Esophagus squamous epithelium (tissue), 5 donors: ENCODE data around the gene TMEM151A. TPM values are rescaled to one million over a fixed set of nuclear protein-coding genes. Genes with fewer than 3 reads are reported as not detected.
A peak's percentile ranks its signal among the peaks of the same experiment; 100 is the strongest.

Experiments
- DNase-seq: peaks from one replicate; lab custom pipeline; 2025; lab: John Stamatoyannopoulos, UW
- H3K27ac ChIP-seq, 4 donors: fragments of 200-600 bp; sonication (generic); one replicate each; pipeline ENCODE4 v1.5.1; 2016 to 2019; ENCODE audit warnings: mild to moderate bottlenecking in 1 of 4
- H3K27me3 ChIP-seq, 4 donors: fragments of 200-600 bp; sonication (generic); 1 replicate in 3 of 4; 2 replicates in 1 of 4; pipeline versions ENCODE4 v1.5.1 to v1.6.0; 2017 to 2021; ENCODE audit warnings: antibody characterized with exemption in 1 of 4
- H3K36me3 ChIP-seq, 3 donors: fragments of 200-600 bp; sonication (generic); one replicate each; pipeline ENCODE4 v1.5.1; 2016 to 2019
- H3K4me1 ChIP-seq, 3 donors: fragments of 200-600 bp; sonication (generic); one replicate each; pipeline ENCODE4 v1.5.1; 2017 to 2019
- H3K4me3 ChIP-seq, 4 donors: fragments of 200-600 bp; sonication (generic); 1 replicate in 3 of 4; 2 replicates in 1 of 4; pipeline ENCODE4 v1.5.1; 2016 to 2019; ENCODE audit warnings: mild to moderate bottlenecking in 2 of 4, moderate library complexity in 1 of 4
- H3K9me3 ChIP-seq, 3 donors: fragments of 200-600 bp; sonication (generic); one replicate each; pipeline ENCODE4 v1.5.1; 2016 to 2019
- CTCF ChIP-seq, 6 experiments: fragments of 450-650 bp in 4 of 6; fragments of 200-600 bp in 2 of 6; sonication (generic) in 2 of 6; IDR thresholded peaks; one replicate each; pipeline ENCODE4 v1.5.1; 2016 to 2019; ENCODE audit warnings: antibody characterized with exemption in 6 of 6, mild to moderate bottlenecking in 4 of 6, moderate library complexity in 4 of 6
- POLR2A ChIP-seq, 4 donors: fragments of 450-650 bp; IDR thresholded peaks; one replicate each; pipeline ENCODE4 v1.6.1; 2017; ENCODE audit warnings: antibody characterized with exemption in 4 of 4, mild to moderate bottlenecking in 4 of 4, moderate library complexity in 3 of 4
- WGBS, 2 donors: methylation state at CpG; one replicate each; pipeline ENCODE4 v1.1.5; 2018; 5-methylcytosine and 5-hydroxymethylcytosine counted together
- intact Hi-C: fragments of 100-400 bp; cut with DNase I; formaldehyde crosslinking; loops from one replicate; pipeline ENCODE4 v1.15.0; 2022
- total RNA-seq, 4 donors: library from RNA; depleted of rRNA; stranded (reverse); fragments of >200 nt; gene quantifications; one replicate each; pipeline ENCODE4 v1.1.0, GENCODE V29; 2016
- donor health status: DM: yes; HTN: yes; CAD: no.

Gene TMEM151A
- total RNA-seq, 4 donors from 2014 or later: not detected

- peaks cover 47 to 75% (median 57%) of the 10 kb centered on the region in 3 donors for H3K4me1 ChIP-seq
- no peak for DNase-seq
- no peaks in the 10 kb centered on the region for H3K9me3 ChIP-seq
- WGBS, 2 donors: 33 to 74% methylated on average over 5 to 8 of the region's 17 CpGs
- H3K36me3 ChIP-seq: peaks cover 1 to 65% (median 33%) of the 10 kb centered on the region in 3 donors
- peak overlapping the region; percentile 86 to 94 (median 88) for H3K27ac ChIP-seq
- H3K27me3 ChIP-seq: no peaks in the 10 kb centered on the region
- TF ChIP-seq CTCF (IDR thresholded peaks at IDR 0.05) (no peak), POLR2A (IDR thresholded peaks at IDR 0.05) (no peak)
- H3K4me3 ChIP-seq: no peak overlapping the region
- intact Hi-C loops: no loop called here
Observed at GRCh38 chr11:66338276-66339161, 46.8 kb downstream of the TMEM151A start.

DNA sequence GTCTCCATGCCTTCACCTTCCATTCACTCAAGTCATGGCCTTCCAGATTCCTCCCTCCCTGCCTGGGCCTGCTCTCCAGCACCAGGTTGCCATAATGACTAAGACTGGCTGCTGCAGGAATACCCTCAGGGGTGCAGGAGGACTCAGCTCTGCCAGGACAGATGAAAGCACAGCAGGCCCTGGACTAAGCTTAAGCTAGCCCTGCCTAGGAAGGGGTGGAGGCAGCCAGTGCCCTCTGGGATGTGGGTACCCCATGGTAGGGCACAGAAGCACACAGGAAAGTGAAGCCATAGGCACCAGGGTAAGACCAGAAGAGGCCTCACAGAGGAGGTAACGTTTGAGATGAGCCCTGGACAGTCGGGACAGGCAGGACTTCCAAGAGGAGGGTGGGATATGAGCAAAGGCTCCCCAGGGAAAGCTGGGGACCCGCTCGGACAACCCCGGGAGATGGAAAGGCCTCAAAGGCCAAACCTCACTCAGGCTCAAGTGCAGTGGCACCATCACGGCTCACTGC lies 47.5 kb downstream of the TMEM151A start:
- Histone ChIP-seq H3K36me3 (peaks cover 0 to 58% (median 29%) of the 10 kb centered on the region in 3 donors), H3K4me1 (peaks cover 54 to 75% (median 59%) of the 10 kb centered on the region in 3 donors), H3K9me3 (no peaks in the 10 kb centered on the region), H3K4me3 (no peak overlapping the region), H3K27me3 (no peaks in the 10 kb centered on the region), H3K27ac (peak overlapping the region; percentile 86 to 94 (median 88))
- intact Hi-C loops: no loop called here
- 47 to 55% methylated on average over 2 to 6 of the region's 6 CpGs for WGBS, 2 donors
- DNase-seq: no peak
- no peak for TF ChIP-seq POLR2A (IDR thresholded peaks at IDR 0.05)
- TF ChIP-seq CTCF (IDR thresholded peaks at IDR 0.05): no peak

DNA sequence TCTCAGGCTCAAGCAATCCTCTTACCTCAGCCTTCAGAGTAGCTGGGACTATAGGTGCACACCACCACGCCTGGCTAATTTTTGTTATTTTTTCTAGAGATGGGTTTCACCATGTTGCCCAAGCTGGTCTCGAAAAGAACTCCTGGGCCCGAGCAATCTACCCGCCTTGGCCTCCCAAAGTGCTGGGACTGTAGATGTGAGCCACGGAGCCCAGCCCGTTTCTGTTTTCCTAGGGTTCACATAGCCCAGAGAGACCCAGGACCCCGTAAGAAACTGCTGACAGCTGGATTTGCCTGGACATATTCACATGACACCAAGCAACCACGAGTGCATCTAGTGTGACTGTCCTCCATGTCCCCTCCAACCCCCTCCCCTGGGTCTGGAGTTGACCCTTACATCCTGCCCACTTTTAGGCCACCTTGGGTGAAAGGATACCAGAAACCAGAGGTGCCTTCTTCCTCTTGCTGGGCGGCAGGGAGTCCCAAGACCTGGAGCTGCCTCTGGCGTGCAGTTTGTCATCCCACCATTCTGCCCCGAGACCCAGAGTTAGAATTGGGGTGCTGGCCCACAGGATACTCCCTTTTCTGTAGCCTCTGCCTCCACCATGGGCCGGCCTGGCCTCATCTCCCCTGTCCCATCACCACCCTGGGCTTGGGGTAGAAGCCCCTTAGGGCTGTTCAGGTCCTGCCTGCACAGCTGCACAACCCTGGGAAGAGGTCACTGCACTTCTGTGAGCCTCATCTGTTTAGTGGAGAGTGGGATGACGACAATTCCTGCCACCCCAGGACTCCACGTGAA lies 48.2 kb downstream of the TMEM151A start:
- H3K4me1 ChIP-seq: peaks cover 52 to 73% (median 56%) of the 10 kb centered on the region in 3 donors
- peak overlapping the region in 3 of 4 donors; percentile 67 to 94 (median 87) for H3K27ac ChIP-seq
- intact Hi-C loops: no loop called here
- H3K9me3 ChIP-seq: no peaks in the 10 kb centered on the region
- peaks cover 0 to 58% (median 29%) of the 10 kb centered on the region in 3 donors for H3K36me3 ChIP-seq
- H3K4me3 ChIP-seq: no peak overlapping the region
- no peak for TF ChIP-seq CTCF (IDR thresholded peaks at IDR 0.05)
- TF ChIP-seq POLR2A (IDR thresholded peaks at IDR 0.05): no peak
- 66 to 72% methylated on average over 9 to 12 of the region's 14 CpGs for WGBS, 2 donors
- no peak for DNase-seq
- H3K27me3 ChIP-seq: no peaks in the 10 kb centered on the region

DNA sequence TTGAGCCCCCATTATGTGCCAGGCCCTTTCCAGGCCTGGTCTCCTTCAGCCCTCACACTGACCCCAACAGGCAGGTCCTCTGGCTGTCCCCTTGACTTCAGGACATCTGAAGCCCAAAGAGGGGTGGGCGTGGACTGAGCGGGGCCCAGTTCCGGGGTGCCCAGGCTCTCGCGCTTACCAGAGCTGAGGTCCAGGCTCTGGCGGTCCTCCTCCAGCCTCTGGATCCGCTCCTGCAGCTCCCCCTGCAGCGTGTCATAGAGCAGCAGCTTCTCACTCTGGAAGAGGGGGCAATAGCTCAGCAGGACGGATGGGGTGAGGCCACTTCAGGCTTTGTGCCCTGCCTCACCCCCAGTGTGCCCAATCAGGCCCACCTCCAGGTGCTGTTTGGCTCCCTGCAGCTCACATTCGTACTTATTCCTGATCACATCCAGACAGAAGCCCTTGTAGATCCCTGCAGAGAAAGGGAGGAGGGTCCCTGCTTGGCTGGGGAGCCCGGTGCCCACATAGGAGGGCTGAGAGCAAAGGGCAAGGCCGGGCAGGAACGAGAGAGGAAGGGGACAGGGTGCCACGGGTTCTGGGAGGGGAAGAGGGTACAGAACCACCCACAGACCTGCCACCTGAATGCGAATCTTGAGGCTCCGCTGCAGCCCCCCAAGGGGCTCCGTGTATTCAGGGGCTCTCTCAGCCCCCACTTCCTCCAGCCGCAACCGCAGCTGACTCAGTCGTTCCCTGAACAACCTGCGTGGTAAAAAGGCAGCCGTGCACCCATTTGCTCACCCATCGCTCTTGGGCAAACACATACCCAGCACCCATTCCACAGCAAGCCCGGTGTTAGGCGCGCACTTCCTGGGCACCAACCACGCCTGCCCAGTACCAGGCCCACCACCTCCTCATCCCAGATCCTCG lies 49.2 kb downstream of the TMEM151A start:
- Histone ChIP-seq H3K36me3 (peaks cover 0 to 58% (median 29%) of the 10 kb centered on the region in 3 donors), H3K27me3 (no peaks in the 10 kb centered on the region), H3K4me1 (peaks cover 51 to 72% (median 54%) of the 10 kb centered on the region in 3 donors), H3K4me3 (no peak overlapping the region), H3K27ac (no peak overlapping the region), H3K9me3 (no peaks in the 10 kb centered on the region)
- DNase-seq: no peak
- no peak for TF ChIP-seq CTCF (IDR thresholded peaks at IDR 0.05)
- no peak for TF ChIP-seq POLR2A (IDR thresholded peaks at IDR 0.05)
- intact Hi-C loops: no loop called here
- WGBS, 2 donors: 86 to 89% methylated on average over 20 to 22 of the region's 28 CpGs
